Renal cortical epithelial cell (primary cell): ENCODE measurements around the gene NBPF8. TPM values are rescaled to one million over a fixed set of nuclear protein-coding genes. Genes with fewer than 3 reads are reported as not detected.
A peak's percentile ranks its signal among the peaks of the same experiment; 100 is the strongest.
"Not testable (repeated sequence)": the region's sequence is repeated elsewhere in the genome, so short reads cannot be mapped to it uniquely, and the experiment has no call there.

Source experiments
- DNase-seq: peaks from one replicate; pipeline ENCODE4 v3.0.0-alpha.2; 2011; ENCODE audit warnings: low read depth
- total RNA-seq: library from RNA; depleted of rRNA; stranded (reverse); fragments of >200 nt; gene quantifications from 2 replicates; pipeline ENCODE4 v1.2.3, GENCODE V29; 2014

The NBPF8 gene, protein sequence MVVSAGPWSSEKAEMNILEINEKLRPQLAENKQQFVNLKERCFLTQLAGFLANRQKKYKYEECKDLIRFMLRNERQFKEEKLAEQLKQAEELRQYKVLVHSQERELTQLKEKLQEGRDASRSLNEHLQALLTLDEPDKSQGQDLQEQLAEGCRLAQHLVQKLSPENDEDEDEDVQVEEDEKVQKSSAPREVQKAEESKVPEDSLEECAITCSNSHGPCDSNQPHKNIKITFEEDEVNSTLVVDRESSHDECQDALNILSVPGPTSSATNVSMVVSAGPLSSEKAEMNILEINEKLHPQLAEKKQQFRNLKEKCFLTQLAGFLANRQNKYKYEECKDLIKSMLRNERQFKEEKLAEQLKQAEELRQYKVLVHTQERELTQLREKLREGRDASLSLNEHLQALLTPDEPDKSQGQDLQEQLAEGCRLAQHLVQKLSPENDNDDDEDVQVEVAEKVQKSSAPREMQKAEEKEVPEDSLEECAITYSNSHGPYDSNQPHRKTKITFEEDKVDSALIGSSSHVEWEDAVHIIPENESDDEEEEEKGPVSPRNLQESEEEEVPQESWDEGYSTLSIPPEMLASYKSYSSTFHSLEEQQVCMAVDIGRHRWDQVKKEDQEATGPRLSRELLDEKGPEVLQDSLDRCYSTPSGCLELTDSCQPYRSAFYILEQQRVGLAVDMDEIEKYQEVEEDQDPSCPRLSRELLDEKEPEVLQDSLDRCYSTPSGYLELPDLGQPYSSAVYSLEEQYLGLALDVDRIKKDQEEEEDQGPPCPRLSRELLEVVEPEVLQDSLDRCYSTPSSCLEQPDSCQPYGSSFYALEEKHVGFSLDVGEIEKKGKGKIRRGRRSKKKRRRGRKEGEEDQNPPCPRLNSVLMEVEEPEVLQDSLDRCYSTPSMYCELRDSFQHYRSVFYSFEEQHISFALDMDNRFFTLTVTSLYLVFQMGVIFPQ
- total RNA-seq = 9.9 and 12.7 TPM in 2 replicates

- peak; percentile 30 for DNase-seq
Observed at GRCh38 chr1:120414911-120415480, at the start of gene NBPF8. NBPF8 (plus strand) TSS chr1:120415035; CDS start chr1:120436523, 21,488 bp downstream.

- DNase-seq = not testable (repeated sequence)
Observed at GRCh38 chr1:120367709-120368108, 47.1 kb upstream of the NBPF8 start.

DNA sequence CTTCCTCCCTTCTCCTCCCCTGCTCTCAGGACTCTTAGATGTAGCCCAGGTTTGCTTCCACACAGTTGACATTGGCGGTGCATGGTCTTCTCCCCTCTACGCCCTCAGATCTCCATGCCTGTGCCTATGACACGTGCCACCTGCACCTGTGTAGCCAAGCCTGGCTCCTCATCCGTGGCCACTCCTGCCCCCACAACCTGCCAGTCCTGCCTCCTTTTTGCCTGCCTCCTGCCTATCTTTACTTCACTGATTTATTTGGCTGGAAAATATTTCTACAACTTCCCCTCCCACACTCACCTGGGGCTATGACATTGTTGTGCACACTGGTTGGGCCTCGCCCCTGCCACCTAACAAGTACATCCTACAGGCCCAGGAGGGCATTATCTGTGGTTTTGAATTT is 28.2 kb upstream of the NBPF8 start:
- DNase-seq = not testable (repeated sequence)

GRCh38 chr1:120388597-120389126 is 26.2 kb upstream of the NBPF8 start:
- DNase-seq = peak; percentile 68

DNA sequence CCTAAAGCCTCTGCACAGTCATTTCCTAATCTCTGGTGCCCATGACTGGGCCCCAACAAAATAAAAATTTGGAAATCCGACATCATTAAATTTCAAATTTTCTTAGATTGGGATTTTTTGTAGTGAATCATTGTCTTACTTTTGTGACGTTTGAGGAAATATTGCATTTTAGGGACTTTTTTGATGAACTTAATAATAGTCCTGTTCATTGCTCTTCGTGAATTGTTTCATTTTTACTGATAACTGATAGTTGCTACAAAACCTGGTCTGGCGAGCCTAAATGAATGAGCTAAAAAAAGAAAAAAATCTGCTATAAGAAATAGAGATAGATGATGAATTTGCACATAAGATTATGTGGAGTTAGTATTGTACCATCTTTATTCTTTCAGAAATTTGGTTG is 23.5 kb upstream of the NBPF8 start:
- DNase-seq = not testable (repeated sequence)

DNA sequence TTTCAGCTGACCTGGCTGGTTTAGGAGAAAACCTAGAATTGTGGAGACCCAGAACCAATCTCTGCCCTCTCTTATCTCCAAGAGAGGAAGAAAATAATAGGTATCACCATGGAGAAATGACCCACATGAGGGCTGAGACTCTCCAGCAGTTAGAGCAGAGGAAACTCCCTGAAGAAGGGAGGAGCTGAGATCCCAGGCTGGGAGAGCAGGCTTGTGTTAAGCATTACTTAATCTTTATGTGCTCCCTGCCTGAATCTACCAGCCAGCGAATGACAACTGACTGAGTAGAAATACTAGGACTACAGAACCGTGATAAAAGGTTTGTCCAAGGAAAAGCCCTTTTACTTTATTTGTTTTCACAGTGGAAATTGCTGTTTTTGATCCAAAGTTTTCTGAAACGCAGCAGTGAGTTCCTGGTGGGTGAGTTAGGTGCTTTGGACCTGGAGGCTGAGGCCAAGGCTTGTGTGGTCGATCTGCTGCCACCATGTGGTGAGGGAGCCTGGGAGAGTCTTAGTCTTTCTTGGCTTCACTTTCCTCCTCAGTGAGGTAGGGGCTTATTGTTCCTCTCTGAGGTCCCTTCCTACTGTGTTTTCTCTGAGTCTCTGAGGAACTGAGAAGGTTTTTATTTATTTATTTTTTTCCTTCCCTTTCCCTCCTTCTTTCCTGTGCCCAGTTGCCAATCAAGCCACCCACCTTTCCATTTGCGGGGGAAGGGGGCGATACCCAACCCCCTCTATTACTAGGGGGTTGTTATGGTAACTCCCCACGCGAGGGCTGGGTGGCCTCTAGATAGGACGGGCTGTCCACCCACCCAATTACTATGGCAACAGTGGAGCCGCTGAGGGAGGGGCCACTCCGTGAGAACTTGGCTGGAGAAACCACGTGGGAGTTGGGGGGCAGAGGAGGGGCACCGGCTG is 21.3 kb upstream of the NBPF8 start:
- DNase-seq = not testable (repeated sequence)

DNA sequence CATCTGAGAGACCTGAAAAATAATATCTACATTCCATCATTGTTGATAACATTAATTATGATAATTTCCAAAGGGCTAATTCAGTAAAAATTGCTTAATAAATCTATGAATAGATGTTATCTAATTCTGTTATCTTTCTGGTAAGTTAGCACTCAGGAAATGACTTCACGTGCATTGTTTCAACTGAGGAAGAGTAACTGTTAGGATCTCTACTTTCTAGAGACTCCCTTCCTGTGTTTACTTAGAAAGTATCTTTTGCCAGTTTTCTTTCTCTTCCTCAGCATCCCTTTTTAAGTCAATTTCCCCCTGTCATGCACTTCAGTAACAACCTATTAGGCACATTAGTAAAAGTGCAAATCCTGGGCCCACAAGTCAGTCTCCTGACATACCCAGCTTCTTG is 9.5 kb upstream of the NBPF8 start:
- not testable (repeated sequence) for DNase-seq

- DNase-seq = not testable (repeated sequence)
Observed at GRCh38 chr1:120414451-120414850, 384 bp upstream of the NBPF8 start.

GRCh38 chr1:120415492-120415961 is 692 bp downstream of the NBPF8 start:
- peak; percentile 43 for DNase-seq

DNA sequence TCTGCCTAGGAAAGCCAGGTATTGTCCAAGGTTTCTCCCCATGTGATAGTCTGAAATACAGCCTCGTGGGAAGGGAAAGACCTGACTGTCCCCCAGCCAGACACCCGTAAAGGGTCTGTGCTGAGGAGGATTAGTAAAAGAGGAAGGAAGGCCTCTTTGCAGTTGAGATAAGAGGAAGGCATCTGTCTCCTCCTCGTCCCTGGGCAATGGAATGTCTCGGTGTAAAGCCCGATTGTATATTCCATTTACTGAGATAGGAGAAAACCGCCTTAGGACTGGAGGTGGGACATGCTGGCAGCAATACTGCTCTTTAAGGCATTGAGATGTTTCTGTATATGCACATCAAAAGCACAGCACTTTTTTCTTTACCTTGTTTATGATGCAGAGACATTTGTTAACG is 10.2 kb downstream of the NBPF8 start:
- not testable (repeated sequence) for DNase-seq

DNA sequence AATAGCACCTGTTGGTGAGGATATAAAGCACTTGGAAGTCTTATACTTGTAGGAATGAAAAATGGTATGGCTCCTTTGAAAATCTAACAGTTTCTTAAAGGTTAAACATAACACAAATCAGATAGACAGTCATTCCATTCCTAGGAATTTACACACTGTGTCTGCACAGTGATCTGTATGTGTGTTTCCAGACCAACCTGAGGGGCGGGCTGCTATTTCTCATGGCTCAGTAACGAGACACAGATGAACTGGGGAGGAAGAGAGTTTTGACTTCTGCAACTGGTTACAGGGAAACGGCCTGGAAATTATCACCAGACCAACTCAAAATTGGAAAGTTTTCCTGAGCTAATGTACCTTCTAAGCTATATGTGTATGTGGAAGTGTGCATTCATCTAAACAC is 16.8 kb downstream of the NBPF8 start:
- DNase-seq = not testable (repeated sequence)

- not testable (repeated sequence) for DNase-seq
Observed at GRCh38 chr1:120433831-120434230, 19.0 kb downstream of the NBPF8 start.

DNA sequence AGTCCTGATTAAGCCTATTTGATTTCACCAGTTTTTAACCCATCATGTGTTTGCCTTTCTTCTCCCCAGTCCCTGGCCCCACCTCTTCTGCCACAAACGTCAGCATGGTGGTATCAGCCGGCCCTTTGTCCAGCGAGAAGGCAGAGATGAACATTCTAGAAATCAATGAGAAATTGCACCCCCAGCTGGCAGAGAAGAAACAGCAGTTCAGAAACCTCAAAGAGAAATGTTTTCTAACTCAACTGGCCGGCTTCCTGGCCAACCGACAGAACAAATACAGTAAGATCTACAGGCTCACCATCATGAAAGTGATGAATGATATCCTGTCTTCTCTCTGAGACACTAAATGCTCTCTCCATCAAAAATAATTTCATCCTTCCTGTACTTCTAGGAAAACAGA is 34.3 kb downstream of the NBPF8 start:
- DNase-seq = not testable (repeated sequence)

Other genes starting within 250 kb of the NBPF8 start
- gene SEC22B, start 238.5 kb upstream of the NBPF8 start, total RNA-seq = 39.6 and 40.2 TPM in 2 replicates